H9 (cell line): ENCODE results near the gene METTL16. TPM values are rescaled to one million over a fixed set of nuclear protein-coding genes. Genes with fewer than 3 reads are reported as not detected.

Source experiments
- DNase-seq: peaks from one replicate; pipeline ENCODE4 v3.0.0-alpha.2; 2017
- H2AFZ ChIP-seq: one replicate; pipeline ENCODE4 v1.6.1; 2013; ENCODE audit warnings: mild to moderate bottlenecking, low read length, control low read depth, moderate library complexity
- H2AK5ac ChIP-seq: 2 replicates; pipeline ENCODE4 v1.6.1; 2013; ENCODE audit warnings: low read length, control low read depth, mixed read lengths; ENCODE audit not compliant: insufficient read length
- H2BK120ac ChIP-seq: one replicate; pipeline ENCODE4 v1.6.1; 2013; ENCODE audit warnings: low read depth, mild to moderate bottlenecking, low read length, control low read depth, inconsistent platforms; ENCODE audit not compliant: poor library complexity, severe bottlenecking
- H2BK12ac ChIP-seq: 2 replicates; pipeline ENCODE4 v1.6.1; 2013; ENCODE audit warnings: low read length, control low read depth, mixed read lengths, low read depth; ENCODE audit not compliant: insufficient read length
- H2BK15ac ChIP-seq: 2 replicates; pipeline ENCODE4 v1.6.1; 2013; ENCODE audit warnings: low read depth, low read length, control low read depth
- H2BK20ac ChIP-seq: one replicate; pipeline ENCODE4 v1.6.1; 2013; ENCODE audit warnings: low read depth, mild to moderate bottlenecking, low read length, control low read depth, inconsistent platforms; ENCODE audit not compliant: poor library complexity, severe bottlenecking
- H2BK5ac ChIP-seq: 2 replicates; pipeline ENCODE4 v1.6.1; 2013; ENCODE audit warnings: low read length, control low read depth, mixed read lengths; ENCODE audit not compliant: insufficient read length
- H3K14ac ChIP-seq: 2 replicates; pipeline ENCODE4 v1.6.1; 2013; ENCODE audit warnings: low read length, control low read depth; ENCODE audit not compliant: insufficient read depth
- H3K18ac ChIP-seq: 2 replicates; pipeline ENCODE4 v1.6.1; 2013; ENCODE audit warnings: low read depth, mild to moderate bottlenecking, mixed read lengths, low read length, control low read depth; ENCODE audit not compliant: insufficient read length
- H3K23ac ChIP-seq: 2 replicates; pipeline ENCODE4 v1.6.1; 2013; ENCODE audit warnings: low read length, control low read depth, mixed read lengths, low read depth; ENCODE audit not compliant: insufficient read length
- H3K23me2 ChIP-seq: 2 replicates; pipeline ENCODE4 v1.6.1; 2013; ENCODE audit warnings: low read depth, mild to moderate bottlenecking, mixed read lengths, low read length, control low read depth; ENCODE audit not compliant: insufficient read length, poor library complexity, severe bottlenecking
- H3K27ac ChIP-seq: 2 replicates; pipeline ENCODE4 v1.5.1; 2013; ENCODE audit warnings: low read length, control low read depth, mixed read lengths, low read depth; ENCODE audit not compliant: insufficient read length
- H3K27me3 ChIP-seq: 2 replicates; pipeline ENCODE4 v1.6.1; 2013; ENCODE audit warnings: low read length, control low read depth, inconsistent platforms; ENCODE audit not compliant: insufficient read depth
- H3K4ac ChIP-seq: 2 replicates; pipeline ENCODE4 v1.6.1; 2013; ENCODE audit warnings: low read depth, mild to moderate bottlenecking, control low read depth, inconsistent platforms, low read length, moderate library complexity
- H3K4me1 ChIP-seq: 2 replicates; pipeline ENCODE4 v1.6.1; 2013; ENCODE audit warnings: low read length, control low read depth, inconsistent platforms; ENCODE audit not compliant: insufficient read depth
- H3K4me2 ChIP-seq: 2 replicates; pipeline ENCODE4 v1.6.1; 2013; ENCODE audit warnings: low read length, control low read depth, mixed read lengths; ENCODE audit not compliant: insufficient read length, insufficient read depth
- H3K56ac ChIP-seq: 2 replicates; pipeline ENCODE4 v1.6.1; 2013; ENCODE audit warnings: low read depth, mild to moderate bottlenecking, mixed read lengths, low read length, control low read depth; ENCODE audit not compliant: insufficient read length
- H3K79me1 ChIP-seq: 2 replicates; pipeline ENCODE4 v1.6.1; 2013; ENCODE audit warnings: low read depth, mild to moderate bottlenecking, moderate library complexity, low read length, control low read depth, inconsistent platforms; ENCODE audit not compliant: insufficient read depth, poor library complexity, severe bottlenecking
- H3K79me2 ChIP-seq: 2 replicates; pipeline ENCODE4 v1.6.1; 2013; ENCODE audit warnings: low read length, control low read depth, inconsistent platforms; ENCODE audit not compliant: insufficient read depth
- H3K9ac ChIP-seq: 2 replicates; pipeline ENCODE4 v1.6.1; 2013; ENCODE audit warnings: low read length, control low read depth, mixed read lengths; ENCODE audit not compliant: insufficient read length; ENCODE audit errors: extremely low read depth
- H3K9me3 ChIP-seq: one replicate; pipeline ENCODE4 v1.6.1; 2013; ENCODE audit warnings: low read depth, low read length, inconsistent platforms; ENCODE audit not compliant: control insufficient read depth
- H3T11ph ChIP-seq: one replicate; pipeline ENCODE4 v1.6.1; 2013; ENCODE audit warnings: mild to moderate bottlenecking, low read length, control low read depth, inconsistent platforms
- H4K20me1 ChIP-seq: one replicate; pipeline ENCODE4 v1.6.1; 2013; ENCODE audit not compliant: control insufficient read depth, insufficient read length, insufficient read depth
- H4K5ac ChIP-seq: 2 replicates; pipeline ENCODE4 v1.6.1; 2013; ENCODE audit warnings: low read depth, mild to moderate bottlenecking, mixed read lengths, low read length, control low read depth; ENCODE audit not compliant: insufficient read length
- H4K8ac ChIP-seq: replicated peaks from 2 replicates; pipeline ENCODE4 v1.6.1; 2013; ENCODE audit warnings: low read length, control low read depth, mixed read lengths, low read depth; ENCODE audit not compliant: insufficient read length
- H4K91ac ChIP-seq: 2 replicates; pipeline ENCODE4 v1.6.1; 2013; ENCODE audit warnings: low read depth, mild to moderate bottlenecking, moderate library complexity, mixed read lengths, low read length, control low read depth; ENCODE audit not compliant: insufficient read length
- H3K27ac Mint-ChIP-seq, 3 experiments: 2 replicates in 2 of 3; 3 replicates in 1 of 3; pipeline ENCODE4 v1.8.0; 2020 to 2021; ENCODE audit warnings: mixed read lengths in 3 of 3, mild to moderate bottlenecking in 1 of 3, moderate library complexity in 1 of 3
- H3K27me3 Mint-ChIP-seq: 2 replicates; pipeline ENCODE4 v1.8.0; 2021; ENCODE audit warnings: low read depth, mild to moderate bottlenecking, moderate library complexity, mixed read lengths
- H3K36me3 Mint-ChIP-seq, 3 experiments: 2 replicates in 2 of 3; 3 replicates in 1 of 3; pipeline ENCODE4 v1.8.0; 2020 to 2021; ENCODE audit warnings: low read depth in 3 of 3, mixed read lengths in 3 of 3; ENCODE audit not compliant: insufficient read depth in 1 of 3
- H3K4me1 Mint-ChIP-seq, 2 experiments: 2 replicates each; pipeline ENCODE4 v1.8.0; 2020; ENCODE audit warnings: mixed read lengths in 2 of 2
- H3K4me3 Mint-ChIP-seq, 2 experiments: 2 replicates in 1 of 2; 3 replicates in 1 of 2; pipeline ENCODE4 v1.8.0; 2020 to 2021; ENCODE audit warnings: mild to moderate bottlenecking in 2 of 2, mixed read lengths in 2 of 2, moderate library complexity in 1 of 2
- H3K9me3 Mint-ChIP-seq, 2 experiments: 2 replicates in 1 of 2; 3 replicates in 1 of 2; pipeline ENCODE4 v1.8.0; 2020; ENCODE audit warnings: mild to moderate bottlenecking in 2 of 2, mixed read lengths in 2 of 2, moderate library complexity in 1 of 2
- WGBS: extraction: QIAGEN DNeasy Blood & Tissue Kit; methylation state at CpG from one replicate; pipeline ENCODE4 v1.1.7; 2013; ENCODE audit warnings: missing lambda C conversion rate, low lambda C conversion rate, mixed read lengths; ENCODE audit not compliant: insufficient read length; ENCODE audit errors: extremely low coverage; 5-methylcytosine and 5-hydroxymethylcytosine counted together
- total RNA-seq: library from RNA; stranded (reverse); gene quantifications from 2 replicates; pipeline ENCODE4 v1.2.1, GENCODE V29; 2021
- TF ChIP-seq, protein P1 (sequence below): fragments of 200-600 bp; sonication (generic); conservative IDR thresholded peaks from 3 replicates; pipeline ENCODE4 v1.8.0; 2021; ENCODE audit warnings: antibody characterized with exemption, mild to moderate bottlenecking

The METTL16 gene
- total RNA-seq, 1 experiment from 2014 or later = 55.4 TPM

DNA sequence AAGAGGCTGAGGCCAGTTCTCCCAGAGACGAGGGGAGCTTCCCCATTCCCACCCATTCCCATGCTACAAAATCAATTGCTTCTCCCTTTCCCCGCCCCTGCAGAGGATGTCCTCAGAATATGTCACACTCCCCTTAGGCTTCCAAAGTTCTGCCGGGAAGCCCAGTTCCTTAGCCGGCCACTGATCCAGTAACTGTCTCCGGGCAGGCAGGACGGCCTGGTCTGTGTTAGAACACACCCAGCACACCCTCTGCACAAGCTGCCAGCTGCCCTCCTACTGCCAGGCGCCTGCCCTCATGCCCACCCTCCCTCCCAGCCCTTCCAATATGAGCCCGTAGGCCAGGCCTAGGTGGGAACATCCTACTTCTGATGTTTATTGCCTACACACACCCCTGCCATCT lies 143.3 kb downstream of the METTL16 start:
- no peak overlapping the region; a peak in 1 of 7 replicates for H3K27ac Mint-ChIP-seq
- no peak overlapping the region for H3K23ac ChIP-seq
- H2BK20ac ChIP-seq = no peak overlapping the region
- peaks cover 0 to 19% (median 9%) of the 10 kb centered on the region in 3 experiments; a peak in 5 of 7 replicates for H3K36me3 Mint-ChIP-seq
- H4K5ac ChIP-seq = no peak overlapping the region
- DNase-seq = no peak
- no peaks in the 10 kb centered on the region for H3K4me1 ChIP-seq
- TF ChIP-seq, protein P1, sequence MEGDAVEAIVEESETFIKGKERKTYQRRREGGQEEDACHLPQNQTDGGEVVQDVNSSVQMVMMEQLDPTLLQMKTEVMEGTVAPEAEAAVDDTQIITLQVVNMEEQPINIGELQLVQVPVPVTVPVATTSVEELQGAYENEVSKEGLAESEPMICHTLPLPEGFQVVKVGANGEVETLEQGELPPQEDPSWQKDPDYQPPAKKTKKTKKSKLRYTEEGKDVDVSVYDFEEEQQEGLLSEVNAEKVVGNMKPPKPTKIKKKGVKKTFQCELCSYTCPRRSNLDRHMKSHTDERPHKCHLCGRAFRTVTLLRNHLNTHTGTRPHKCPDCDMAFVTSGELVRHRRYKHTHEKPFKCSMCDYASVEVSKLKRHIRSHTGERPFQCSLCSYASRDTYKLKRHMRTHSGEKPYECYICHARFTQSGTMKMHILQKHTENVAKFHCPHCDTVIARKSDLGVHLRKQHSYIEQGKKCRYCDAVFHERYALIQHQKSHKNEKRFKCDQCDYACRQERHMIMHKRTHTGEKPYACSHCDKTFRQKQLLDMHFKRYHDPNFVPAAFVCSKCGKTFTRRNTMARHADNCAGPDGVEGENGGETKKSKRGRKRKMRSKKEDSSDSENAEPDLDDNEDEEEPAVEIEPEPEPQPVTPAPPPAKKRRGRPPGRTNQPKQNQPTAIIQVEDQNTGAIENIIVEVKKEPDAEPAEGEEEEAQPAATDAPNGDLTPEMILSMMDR = no peak
- no peak overlapping the region for H2BK12ac ChIP-seq
- no peak overlapping the region for H3K4me2 ChIP-seq
- H3K14ac ChIP-seq = no peak overlapping the region
- H2AFZ ChIP-seq = no peak overlapping the region
- H3T11ph ChIP-seq = no peak overlapping the region
- whole genome bisulfite sequencing = no CpG with 5 or more reads among the region's 8 CpGs
- H4K91ac ChIP-seq = no peak overlapping the region
- H3K27me3 Mint-ChIP-seq = no peaks in the 10 kb centered on the region
- no peak overlapping the region for H2BK120ac ChIP-seq
- no peak overlapping the region for H3K56ac ChIP-seq
- no peaks in the 10 kb centered on the region for H3K79me2 ChIP-seq
- H3K4me3 Mint-ChIP-seq = no peak overlapping the region
- H2AK5ac ChIP-seq = no peak overlapping the region
- H4K20me1 ChIP-seq = no peaks in the 10 kb centered on the region
- no peak overlapping the region for H3K4ac ChIP-seq
- H3K4me1 Mint-ChIP-seq = peaks cover 15 to 18% of the 10 kb centered on the region in 2 experiments
- H3K79me1 ChIP-seq = no peaks in the 10 kb centered on the region
- H3K27me3 ChIP-seq = no peaks in the 10 kb centered on the region
- H2BK15ac ChIP-seq = no peak overlapping the region
- no peak overlapping the region for H3K27ac ChIP-seq
- no peak overlapping the region for H3K9ac ChIP-seq
- no peaks in the 10 kb centered on the region for H3K23me2 ChIP-seq
- H4K8ac ChIP-seq = no peak overlapping the region
- H3K18ac ChIP-seq = no peak overlapping the region
- no peak overlapping the region for H2BK5ac ChIP-seq
- no peaks in the 10 kb centered on the region for H3K9me3 ChIP-seq
- no peaks in the 10 kb centered on the region for H3K9me3 Mint-ChIP-seq
